Right ventricle myocardium superior (tissue), 1 donor: ENCODE measurements around the gene AGPAT3. TPM values are rescaled to one million over a fixed set of nuclear protein-coding genes. Genes with fewer than 3 reads are reported as not detected.

Experiments
- ATAC-seq: fragments of 200-7000 bp; cut with Tn5 transposase; one replicate; pipeline ENCODE4 v1.9.1; 2020; ENCODE audit warnings: mild to moderate bottlenecking; ENCODE audit not compliant: poor library complexity
- DNase-seq: peaks from one replicate; pipeline ENCODE4 v3.0.0-alpha.2; 2020
- intact Hi-C: fragments of 100-400 bp; cut with DNase I; formaldehyde crosslinking; loops from one replicate; pipeline ENCODE4 v1.11.2; 2022
- total RNA-seq: library from RNA; stranded (reverse); fragmentation: NEBNext Ultra II Directional; extraction: Animal tissue kit (Norgen Biotek cat#: 25700); gene quantifications from one replicate; pipeline ENCODE4 v1.2.1, GENCODE V29; 2021
- donor health status: DM: no; HTN: yes; CAD: no; lungs with severe emphysema.

AGPAT3 gene
- total RNA-seq, 1 donor from 2014 or later: 96.3 TPM

DNA sequence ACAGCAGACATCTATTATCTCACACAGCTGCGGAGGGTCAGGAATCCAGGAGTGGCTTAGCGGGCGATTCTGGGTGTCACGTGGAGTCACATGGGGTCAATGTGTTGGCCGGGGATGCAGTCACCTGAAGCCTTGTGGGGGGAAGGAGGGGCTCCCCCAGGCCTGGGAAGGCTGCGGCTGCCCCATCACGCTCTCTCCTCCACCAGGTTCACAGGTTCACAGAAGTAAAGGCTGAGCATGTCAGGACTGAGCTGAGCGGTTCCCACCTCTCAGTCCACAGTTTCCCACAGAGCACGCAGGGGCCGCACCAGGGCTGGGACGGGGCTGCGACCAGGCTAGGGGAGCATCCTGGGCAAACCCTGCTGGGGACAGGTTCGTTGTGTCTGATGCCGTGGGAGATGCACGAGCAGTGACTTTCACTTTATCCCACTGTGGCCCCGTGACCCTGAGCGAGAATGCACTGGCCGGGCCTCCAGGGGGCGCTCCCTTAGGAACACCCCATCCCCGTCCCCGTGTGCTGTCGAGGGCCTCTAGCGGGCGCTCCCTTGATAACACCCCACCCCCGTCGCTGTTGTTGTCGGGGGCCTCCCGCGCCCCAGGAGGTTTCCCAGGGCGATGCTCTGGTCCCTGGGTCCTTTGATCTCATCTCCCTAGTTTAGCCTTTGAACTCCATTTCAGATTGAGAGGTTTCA lies 73.9 kb downstream of the AGPAT3 start:
- ATAC-seq: peak; percentile 86
- peak; percentile 87 for DNase-seq
- intact Hi-C loops: no loop called here

- intact Hi-C loops: no loop called here
- no peak for ATAC-seq
- DNase-seq: no peak
These were observed 74.7 kb downstream of the AGPAT3 start for GRCh38 chr21:43939443-43940328.

DNA sequence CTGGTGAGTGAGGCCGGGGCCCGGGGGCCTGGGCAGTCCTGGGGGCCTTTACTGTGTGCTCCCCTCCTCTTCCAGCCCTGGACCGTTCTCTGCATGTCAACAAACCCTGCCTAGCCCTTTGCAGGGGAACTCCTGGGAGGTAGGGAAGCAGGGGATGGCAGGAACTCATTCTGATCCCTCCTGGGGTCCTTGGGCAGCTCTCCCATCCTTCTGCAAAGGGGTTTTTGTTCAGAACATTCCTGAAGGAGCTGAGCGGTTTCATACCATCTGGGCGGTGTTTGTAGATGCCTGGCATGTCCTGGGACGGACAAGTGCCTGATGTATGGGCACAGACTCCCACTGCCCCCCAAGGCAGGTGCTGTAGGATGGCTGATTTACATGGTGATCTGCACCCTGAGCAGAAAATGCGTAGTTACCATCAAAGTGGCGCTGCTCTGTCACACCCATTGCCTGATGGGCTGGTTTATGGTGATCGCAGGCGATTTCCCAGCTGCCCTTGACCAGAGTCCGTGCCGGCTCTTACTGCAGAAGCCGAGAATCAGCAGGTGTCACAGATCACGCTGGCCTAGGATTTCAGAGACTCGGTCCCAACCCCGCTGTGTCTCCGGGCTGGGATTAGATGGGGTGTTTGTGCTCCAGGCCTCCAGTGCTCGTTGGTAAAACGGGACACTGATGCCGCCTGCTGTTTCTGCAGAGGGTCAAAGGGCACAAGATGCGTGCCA lies 75.5 kb downstream of the AGPAT3 start:
- intact Hi-C loops: no loop called here
- DNase-seq: no peak
- no peak for ATAC-seq

GRCh38 chr21:43942201-43942600 lies 77.2 kb downstream of the AGPAT3 start:
- no peak for ATAC-seq
- no peak for DNase-seq
- intact Hi-C loops: no loop called here

DNA sequence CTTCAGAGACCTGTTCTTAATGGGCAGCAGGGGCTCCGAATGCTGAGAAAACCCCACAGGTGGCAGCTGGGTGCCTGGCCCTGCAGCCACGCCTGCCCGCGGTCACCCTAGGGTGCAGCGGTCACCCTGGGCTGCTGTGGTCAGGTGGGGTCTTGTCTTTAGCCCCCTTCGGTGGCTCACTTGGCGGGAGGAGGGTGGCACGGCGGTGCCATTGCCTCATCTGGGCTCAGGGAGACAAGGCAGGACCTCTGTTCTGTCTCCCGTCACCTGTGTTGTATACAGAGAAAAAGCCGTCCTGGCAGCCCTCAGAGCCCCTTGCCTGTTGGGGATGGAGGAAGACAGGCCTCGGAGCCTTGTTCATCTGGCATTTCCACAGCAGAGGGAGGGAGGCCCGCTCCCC lies 77.6 kb downstream of the AGPAT3 start:
- ATAC-seq (no peak), DNase-seq (no peak)
- intact Hi-C loops: no loop called here

- DNase-seq (no peak), ATAC-seq (no peak)
- intact Hi-C loops: no loop called here
These were observed 78.6 kb downstream of the AGPAT3 start for GRCh38 chr21:43943512-43944077.

DNA sequence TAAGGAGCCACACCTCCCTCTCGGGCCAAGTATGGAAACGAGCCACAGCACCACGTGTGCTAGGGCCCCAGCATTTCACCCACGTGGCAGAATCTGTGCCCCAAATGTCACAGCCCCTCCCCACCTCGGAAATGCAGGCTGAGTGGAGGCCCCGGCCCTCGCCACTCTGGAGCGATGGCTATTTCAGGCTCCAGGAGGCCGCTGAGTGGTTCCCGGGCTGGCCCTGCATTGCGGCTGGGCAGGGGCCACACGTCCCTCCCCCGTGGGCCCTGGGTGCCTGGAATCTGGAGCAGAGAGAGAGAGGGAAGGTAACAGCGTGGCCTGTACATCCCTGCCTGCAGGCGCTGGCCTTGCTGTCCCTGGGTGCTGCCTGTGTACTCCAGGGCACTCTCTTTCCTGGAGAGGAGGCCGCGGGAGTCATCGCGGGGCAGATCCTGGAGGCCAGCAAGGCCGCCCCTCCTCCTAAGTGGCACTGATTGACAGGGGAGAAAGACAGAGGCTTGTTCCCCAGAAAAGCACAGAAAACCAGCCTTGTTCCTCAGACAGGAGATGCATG lies 79.1 kb downstream of the AGPAT3 start:
- ATAC-seq: peak; percentile 50
- intact Hi-C loops: no loop called here
- peak; percentile 44 for DNase-seq

DNA sequence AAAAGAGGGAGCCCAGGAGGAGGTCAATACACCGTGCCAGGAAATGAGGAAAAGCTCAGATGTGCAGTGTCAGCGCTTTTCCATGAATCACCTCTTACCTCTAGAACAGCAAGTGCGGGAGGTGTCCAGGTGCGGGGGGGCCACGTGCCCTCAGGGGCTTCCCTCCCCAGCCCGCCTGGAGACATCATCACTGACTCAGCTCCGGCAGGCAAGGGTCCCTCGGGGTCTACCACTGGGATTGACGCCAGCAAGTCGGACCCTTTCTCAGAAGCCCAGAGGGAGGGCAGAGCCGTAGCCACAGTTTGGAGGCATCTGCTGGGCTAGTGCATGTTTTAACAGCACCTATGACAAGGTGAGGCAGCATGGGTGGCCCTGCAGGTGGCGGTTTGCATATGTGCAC lies 79.7 kb downstream of the AGPAT3 start:
- intact Hi-C loops: no loop called here
- no peak for ATAC-seq
- DNase-seq: no peak

GRCh38 chr21:43948740-43949498 lies 83.9 kb downstream of the AGPAT3 start:
- intact Hi-C loops: no loop called here
- DNase-seq: no peak
- no peak for ATAC-seq

DNA sequence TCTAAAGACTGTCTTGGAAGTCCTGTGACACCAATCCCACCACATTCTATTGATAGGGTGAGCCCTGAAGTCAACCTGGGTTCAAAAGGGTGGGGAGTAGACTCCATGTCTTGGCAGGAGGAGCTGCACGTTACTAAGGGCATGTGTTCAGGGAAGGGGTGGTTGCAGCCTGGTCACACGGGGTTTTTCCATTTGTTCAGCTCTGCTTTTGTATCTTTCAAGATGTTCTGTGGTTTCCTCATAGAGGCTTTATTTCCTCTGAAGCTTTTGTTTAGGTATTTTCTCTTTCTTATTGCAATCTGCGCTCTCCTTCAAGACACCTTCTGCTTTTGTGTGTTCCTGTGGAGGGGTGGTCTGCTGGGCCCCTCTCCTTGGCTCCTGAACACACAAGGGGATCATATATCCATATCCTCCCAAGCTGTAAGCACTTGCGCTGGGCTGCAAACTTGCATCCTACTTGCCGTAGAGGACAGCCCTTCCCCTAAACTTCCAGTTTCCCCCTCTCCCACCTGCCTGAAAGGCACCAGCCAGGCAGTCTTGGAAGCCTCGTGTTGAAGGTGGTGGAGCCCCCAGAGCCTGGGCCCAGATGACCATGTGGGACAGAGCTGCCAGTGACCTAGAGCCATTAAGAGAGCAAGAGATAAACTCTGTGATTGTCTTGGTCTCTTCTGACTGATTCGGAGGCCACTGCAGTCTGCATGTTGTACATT lies 84.6 kb downstream of the AGPAT3 start:
- ATAC-seq (no peak), DNase-seq (no peak)
- intact Hi-C loops: loop anchor here (5.0 kb wide), 1 partner anchor 122 kb away; no protein-coding TSS in a partner anchor

DNA sequence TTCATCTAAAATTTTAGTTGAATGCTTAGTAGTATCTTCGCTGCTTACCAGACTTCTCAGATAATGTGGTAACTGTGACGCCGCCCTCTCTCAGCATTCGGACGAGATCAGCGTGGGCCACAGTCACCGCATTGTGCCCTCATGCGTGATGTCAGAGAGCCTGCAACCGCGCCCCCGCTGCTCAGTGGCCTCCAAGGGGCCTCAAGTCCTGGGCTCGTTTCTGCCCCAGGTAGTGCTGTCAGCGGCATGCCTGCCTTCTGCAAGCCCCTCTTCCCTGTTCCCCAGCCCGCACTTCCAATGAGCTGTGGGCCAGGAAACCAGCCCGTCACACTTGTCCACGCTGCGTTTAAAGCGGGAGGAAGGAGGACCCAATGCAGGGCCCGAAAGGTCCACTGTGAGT lies 85.5 kb downstream of the AGPAT3 start:
- intact Hi-C loops: loop anchor here (5.0 kb wide), 1 partner anchor 123 kb away; no protein-coding TSS in a partner anchor
- no peak for DNase-seq
- no peak for ATAC-seq

DNA sequence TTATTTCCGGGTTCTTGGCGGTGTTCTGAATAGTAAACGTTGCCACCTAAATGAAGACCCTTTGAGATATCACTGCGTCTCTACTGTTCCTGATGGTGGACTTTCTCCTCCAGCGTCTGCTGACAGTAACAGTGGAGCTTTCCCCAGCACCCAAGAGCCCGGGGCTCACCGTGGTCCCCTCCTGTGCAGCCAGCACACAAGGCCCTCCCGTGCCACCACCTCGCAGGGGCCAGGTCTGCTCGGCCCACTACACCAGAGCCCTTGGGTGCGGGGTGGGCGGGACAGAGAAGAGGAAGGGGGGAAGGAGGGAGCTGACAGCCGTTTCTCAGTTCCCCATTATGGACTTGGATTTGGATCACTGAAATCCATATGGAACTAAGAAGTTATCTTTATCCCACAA lies 85.9 kb downstream of the AGPAT3 start:
- intact Hi-C loops: loop anchor here (5.0 kb wide), 1 partner anchor 124 kb away; no protein-coding TSS in a partner anchor
- DNase-seq (no peak), ATAC-seq (no peak)

- no peak for ATAC-seq
- DNase-seq: no peak
- intact Hi-C loops: loop anchor here (5.0 kb wide), 1 partner anchor 125 kb away; no protein-coding TSS in a partner anchor
These were observed 87.1 kb downstream of the AGPAT3 start for GRCh38 chr21:43951911-43952703.

- peak; percentile 81 for ATAC-seq
- intact Hi-C loops: loop anchor here (5.0 kb wide), 1 partner anchor 126 kb away; no protein-coding TSS in a partner anchor
- peak; percentile 55 for DNase-seq
These were observed 88.0 kb downstream of the AGPAT3 start for GRCh38 chr21:43953021-43953420.

- DNase-seq (no peak), ATAC-seq (no peak)
- intact Hi-C loops: loop anchor here (5.0 kb wide), 1 partner anchor 127 kb away; no protein-coding TSS in a partner anchor
These were observed 89.0 kb downstream of the AGPAT3 start for GRCh38 chr21:43954042-43954441.

GRCh38 chr21:43954896-43955295 lies 89.9 kb downstream of the AGPAT3 start:
- no peak for ATAC-seq
- intact Hi-C loops: loop anchor here (5.0 kb wide), 1 partner anchor 128 kb away; no protein-coding TSS in a partner anchor
- peak; percentile 40 for DNase-seq
